Measurements from ENCODE around the gene WWC1.

DNA sequence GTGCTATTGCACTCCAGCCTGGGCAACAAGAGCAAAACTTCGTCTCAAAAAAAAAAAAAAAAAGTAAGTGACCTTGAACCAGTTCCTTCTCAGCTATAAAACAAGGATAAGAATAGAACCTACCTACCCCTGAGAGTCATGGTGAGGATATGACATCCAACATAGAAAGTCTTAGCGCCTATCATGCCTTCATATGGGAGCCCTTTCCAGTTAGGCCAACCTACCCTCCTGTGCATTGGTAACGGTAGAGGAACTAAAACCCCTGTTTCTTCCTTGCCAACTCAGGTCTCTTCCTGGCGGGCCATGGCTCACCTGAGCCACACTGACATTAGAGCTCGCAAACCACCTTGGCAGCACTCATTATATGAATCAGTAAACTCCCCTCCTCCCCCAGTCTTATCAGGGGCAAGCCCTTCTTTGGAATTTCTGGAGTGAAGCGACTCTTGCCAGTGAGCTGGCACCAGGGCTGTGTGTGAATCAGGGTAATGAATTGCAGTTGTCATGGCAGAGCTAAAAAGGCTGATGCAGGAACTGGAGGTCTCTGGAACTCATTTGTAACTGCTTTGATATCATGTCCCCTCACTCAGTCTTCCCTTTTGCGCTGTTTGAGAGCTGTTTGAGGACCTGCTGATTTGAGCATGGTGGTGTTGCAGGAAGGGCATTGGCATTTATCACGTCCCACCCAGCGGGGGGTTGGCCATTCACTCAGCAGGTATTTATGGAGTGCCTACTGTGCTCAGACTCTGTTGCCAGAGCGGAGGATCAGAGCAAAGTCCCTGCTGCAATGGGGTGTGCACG, 10.3 kb downstream of the WWC1 start:
- TF ChIP-seq, protein P1, sequence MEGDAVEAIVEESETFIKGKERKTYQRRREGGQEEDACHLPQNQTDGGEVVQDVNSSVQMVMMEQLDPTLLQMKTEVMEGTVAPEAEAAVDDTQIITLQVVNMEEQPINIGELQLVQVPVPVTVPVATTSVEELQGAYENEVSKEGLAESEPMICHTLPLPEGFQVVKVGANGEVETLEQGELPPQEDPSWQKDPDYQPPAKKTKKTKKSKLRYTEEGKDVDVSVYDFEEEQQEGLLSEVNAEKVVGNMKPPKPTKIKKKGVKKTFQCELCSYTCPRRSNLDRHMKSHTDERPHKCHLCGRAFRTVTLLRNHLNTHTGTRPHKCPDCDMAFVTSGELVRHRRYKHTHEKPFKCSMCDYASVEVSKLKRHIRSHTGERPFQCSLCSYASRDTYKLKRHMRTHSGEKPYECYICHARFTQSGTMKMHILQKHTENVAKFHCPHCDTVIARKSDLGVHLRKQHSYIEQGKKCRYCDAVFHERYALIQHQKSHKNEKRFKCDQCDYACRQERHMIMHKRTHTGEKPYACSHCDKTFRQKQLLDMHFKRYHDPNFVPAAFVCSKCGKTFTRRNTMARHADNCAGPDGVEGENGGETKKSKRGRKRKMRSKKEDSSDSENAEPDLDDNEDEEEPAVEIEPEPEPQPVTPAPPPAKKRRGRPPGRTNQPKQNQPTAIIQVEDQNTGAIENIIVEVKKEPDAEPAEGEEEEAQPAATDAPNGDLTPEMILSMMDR (conservative IDR thresholded peaks at IDR 0.05; ENCODE audit: low read length) = no peak
- no peak for TF ChIP-seq EZH2phosphoT487 (IDR thresholded peaks at IDR 0.05; ENCODE audit: borderline replicate concordance, low read depth, low read length)
